Neural cell (in vitro differentiated cells): ENCODE measurements around the gene ARRDC2.

Experiments used
- CTCF ChIP-seq: fragments of 450-650 bp; IDR thresholded peaks from 2 replicates; pipeline ENCODE4 v1.5.1; 2014; ENCODE audit warnings: antibody characterized with exemption, mild to moderate bottlenecking, moderate library complexity; ENCODE audit not compliant: poor library complexity, severe bottlenecking
- EZH2 ChIP-seq: fragments of 200-600, 300-800 bp; shearing (Covaris generic), sonication (generic); IDR thresholded peaks from 2 replicates; pipeline ENCODE4 v1.6.1; 2014; ENCODE audit warnings: antibody characterized with exemption, low read length, borderline replicate concordance, mild to moderate bottlenecking; ENCODE audit not compliant: insufficient read depth, poor library complexity, severe bottlenecking
- MXI1 ChIP-seq: fragments of 450-650 bp; conservative IDR thresholded peaks from 2 replicates; pipeline ENCODE4 v1.6.1; 2014; ENCODE audit warnings: antibody characterized with exemption, mild to moderate bottlenecking; ENCODE audit not compliant: poor library complexity, severe bottlenecking
- RAD21 ChIP-seq: fragments of 450-650 bp; conservative IDR thresholded peaks from 2 replicates; pipeline ENCODE4 v1.6.1; 2014; ENCODE audit warnings: antibody characterized with exemption, mild to moderate bottlenecking, moderate library complexity
- REST ChIP-seq: IDR thresholded peaks from 2 replicates; pipeline ENCODE4 v1.6.1; 2012; ENCODE audit warnings: borderline replicate concordance
- SMC3 ChIP-seq: fragments of 450-650 bp; conservative IDR thresholded peaks from 2 replicates; pipeline ENCODE4 v1.6.1; 2014; ENCODE audit warnings: antibody characterized with exemption, mild to moderate bottlenecking, moderate library complexity; ENCODE audit not compliant: poor library complexity
- TAF1 ChIP-seq: IDR thresholded peaks from 2 replicates; pipeline ENCODE4 v1.6.1; 2012; ENCODE audit warnings: low read depth

GRCh38 chr19:17993076-17993813 lies 14.7 kb upstream of the ARRDC2 start:
- TF ChIP-seq CTCF: no peak
- TF ChIP-seq SMC3: no peak
- TF ChIP-seq EZH2: no peak
- no peak for TF ChIP-seq REST
- TF ChIP-seq MXI1: no peak
- no peak for TF ChIP-seq TAF1
- no peak for TF ChIP-seq RAD21
